HCT116 (cell line): Measurements from ENCODE around the gene RRP12.

Source experiments
- EGR1 ChIP-seq: IDR thresholded peaks from 2 replicates; pipeline ENCODE4 v1.6.1; 2012; ENCODE audit warnings: low read depth
- EZH2 ChIP-seq: fragments of 200-600 bp; sonication (generic); IDR thresholded peaks from 2 replicates; pipeline ENCODE4 v1.6.1; 2017; ENCODE audit warnings: antibody characterized with exemption, mixed run types
- EZH2phosphoT487 ChIP-seq: fragments of 200-600 bp; IDR thresholded peaks from 2 replicates; pipeline ENCODE4 v1.6.1; 2018; ENCODE audit warnings: antibody characterized with exemption, borderline replicate concordance
- JUND ChIP-seq: IDR thresholded peaks from 2 replicates; pipeline ENCODE4 v1.6.1; 2012
- POLR2A ChIP-seq: IDR thresholded peaks from 2 replicates; pipeline ENCODE4 v1.7.0; 2011; ENCODE audit warnings: borderline replicate concordance; ENCODE audit not compliant: insufficient read depth, insufficient read length; ENCODE audit errors: extremely low read depth
- POLR2AphosphoS5 ChIP-seq: IDR thresholded peaks from 2 replicates; pipeline ENCODE4 v1.6.1; 2011; ENCODE audit warnings: mild to moderate bottlenecking, low read depth, low read length, moderate library complexity
- RAD21 ChIP-seq: IDR thresholded peaks from 2 replicates; pipeline ENCODE4 v1.6.1; 2012; ENCODE audit warnings: low read depth, mild to moderate bottlenecking
- SRF ChIP-seq: IDR thresholded peaks from 2 replicates; pipeline ENCODE4 v1.6.1; 2012; ENCODE audit warnings: low read depth
- TCF7L2 ChIP-seq: IDR thresholded peaks from 2 replicates; pipeline ENCODE4 v1.7.0; 2011; ENCODE audit warnings: borderline replicate concordance, inconsistent platforms; ENCODE audit not compliant: insufficient read depth, insufficient read length; ENCODE audit errors: extremely low read depth
- YY1 ChIP-seq: IDR thresholded peaks from 2 replicates; pipeline ENCODE4 v1.6.1; 2011; ENCODE audit warnings: low read length, low read depth, moderate library complexity, mild to moderate bottlenecking; ENCODE audit not compliant: insufficient replicate concordance; ENCODE audit errors: extremely low read depth
- ZFX ChIP-seq: fragments of 450-650 bp; IDR thresholded peaks from 2 replicates; pipeline ENCODE4 v1.6.1; 2017
- TF ChIP-seq, protein P1 (sequence below), 3 experiments: fragments of 200-600 bp in 1 of 3; sonication (generic) in 1 of 3; IDR thresholded peaks in 2 of 3; conservative IDR thresholded peaks in 1 of 3; 2 replicates each; pipeline ENCODE4 v1.5.1; 2012 to 2017; ENCODE audit warnings: low read depth in 2 of 3, low read length in 2 of 3, antibody characterized with exemption in 1 of 3, borderline replicate concordance in 1 of 3, control low read depth in 1 of 3, mild to moderate bottlenecking in 1 of 3, mixed read lengths in 1 of 3, mixed run types in 1 of 3, moderate library complexity in 1 of 3; ENCODE audit not compliant: insufficient read depth in 1 of 3
- TF ChIP-seq, protein P2 (sequence below): IDR thresholded peaks from 2 replicates; pipeline ENCODE4 v1.6.1; 2011; ENCODE audit warnings: mild to moderate bottlenecking, low read length, moderate library complexity; ENCODE audit not compliant: insufficient replicate concordance; ENCODE audit errors: extremely low read depth
- TF ChIP-seq, protein P3 (sequence below): IDR thresholded peaks from 2 replicates; pipeline ENCODE4 v1.6.1; 2012

DNA sequence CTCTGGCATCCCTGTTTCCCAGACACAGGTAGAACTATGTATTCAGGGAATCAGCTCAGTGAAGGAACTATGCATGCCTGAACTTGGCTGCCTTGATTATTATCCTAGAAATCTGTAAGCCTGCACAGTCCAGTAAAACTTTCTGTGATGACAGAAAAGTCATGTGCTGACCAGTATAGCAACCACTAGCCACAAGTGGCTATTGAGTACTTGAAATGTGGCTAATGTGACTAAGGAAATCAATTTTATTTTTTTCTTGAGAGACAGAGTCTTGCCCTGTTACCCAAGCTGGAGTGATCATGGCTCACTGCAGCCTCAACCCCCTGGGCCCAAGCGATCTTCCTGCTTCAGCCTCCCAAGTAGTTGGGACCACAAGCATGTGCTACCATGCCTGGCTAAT is 41.1 kb upstream of the RRP12 start:
- no peak for TF ChIP-seq ZFX
- TF ChIP-seq, protein P1, sequence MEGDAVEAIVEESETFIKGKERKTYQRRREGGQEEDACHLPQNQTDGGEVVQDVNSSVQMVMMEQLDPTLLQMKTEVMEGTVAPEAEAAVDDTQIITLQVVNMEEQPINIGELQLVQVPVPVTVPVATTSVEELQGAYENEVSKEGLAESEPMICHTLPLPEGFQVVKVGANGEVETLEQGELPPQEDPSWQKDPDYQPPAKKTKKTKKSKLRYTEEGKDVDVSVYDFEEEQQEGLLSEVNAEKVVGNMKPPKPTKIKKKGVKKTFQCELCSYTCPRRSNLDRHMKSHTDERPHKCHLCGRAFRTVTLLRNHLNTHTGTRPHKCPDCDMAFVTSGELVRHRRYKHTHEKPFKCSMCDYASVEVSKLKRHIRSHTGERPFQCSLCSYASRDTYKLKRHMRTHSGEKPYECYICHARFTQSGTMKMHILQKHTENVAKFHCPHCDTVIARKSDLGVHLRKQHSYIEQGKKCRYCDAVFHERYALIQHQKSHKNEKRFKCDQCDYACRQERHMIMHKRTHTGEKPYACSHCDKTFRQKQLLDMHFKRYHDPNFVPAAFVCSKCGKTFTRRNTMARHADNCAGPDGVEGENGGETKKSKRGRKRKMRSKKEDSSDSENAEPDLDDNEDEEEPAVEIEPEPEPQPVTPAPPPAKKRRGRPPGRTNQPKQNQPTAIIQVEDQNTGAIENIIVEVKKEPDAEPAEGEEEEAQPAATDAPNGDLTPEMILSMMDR (IDR thresholded peaks at IDR 0.05 in 2 of 3, conservative IDR thresholded peaks at IDR 0.05 in 1 of 3; ENCODE audit: borderline replicate concordance in 1 of 3, insufficient read depth in 1 of 3, low read depth in 2 of 3, low read length in 2 of 3) = no peak
- no peak for TF ChIP-seq POLR2AphosphoS5
- TF ChIP-seq, protein P2, sequence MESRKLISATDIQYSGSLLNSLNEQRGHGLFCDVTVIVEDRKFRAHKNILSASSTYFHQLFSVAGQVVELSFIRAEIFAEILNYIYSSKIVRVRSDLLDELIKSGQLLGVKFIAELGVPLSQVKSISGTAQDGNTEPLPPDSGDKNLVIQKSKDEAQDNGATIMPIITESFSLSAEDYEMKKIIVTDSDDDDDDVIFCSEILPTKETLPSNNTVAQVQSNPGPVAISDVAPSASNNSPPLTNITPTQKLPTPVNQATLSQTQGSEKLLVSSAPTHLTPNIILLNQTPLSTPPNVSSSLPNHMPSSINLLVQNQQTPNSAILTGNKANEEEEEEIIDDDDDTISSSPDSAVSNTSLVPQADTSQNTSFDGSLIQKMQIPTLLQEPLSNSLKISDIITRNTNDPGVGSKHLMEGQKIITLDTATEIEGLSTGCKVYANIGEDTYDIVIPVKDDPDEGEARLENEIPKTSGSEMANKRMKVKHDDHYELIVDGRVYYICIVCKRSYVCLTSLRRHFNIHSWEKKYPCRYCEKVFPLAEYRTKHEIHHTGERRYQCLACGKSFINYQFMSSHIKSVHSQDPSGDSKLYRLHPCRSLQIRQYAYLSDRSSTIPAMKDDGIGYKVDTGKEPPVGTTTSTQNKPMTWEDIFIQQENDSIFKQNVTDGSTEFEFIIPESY = no peak
- no peak for TF ChIP-seq EZH2
- no peak for TF ChIP-seq POLR2A
- no peak for TF ChIP-seq TCF7L2
- no peak for TF ChIP-seq RAD21
- TF ChIP-seq EGR1 = no peak
- TF ChIP-seq EZH2phosphoT487 = no peak
- no peak for TF ChIP-seq SRF
- TF ChIP-seq YY1 = no peak
- no peak for TF ChIP-seq JUND
- TF ChIP-seq, protein P3, sequence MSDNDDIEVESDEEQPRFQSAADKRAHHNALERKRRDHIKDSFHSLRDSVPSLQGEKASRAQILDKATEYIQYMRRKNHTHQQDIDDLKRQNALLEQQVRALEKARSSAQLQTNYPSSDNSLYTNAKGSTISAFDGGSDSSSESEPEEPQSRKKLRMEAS = no peak
